Ishikawa (cell line): Measurements from ENCODE around the gene DELE1.

Experiments
- CEBPB ChIP-seq: IDR thresholded peaks from 2 replicates; pipeline ENCODE4 v1.6.1; 2012
- CREB1 ChIP-seq: IDR thresholded peaks from 2 replicates; pipeline ENCODE4 v1.6.1; 2012; ENCODE audit warnings: low read depth
- EGR1 ChIP-seq: IDR thresholded peaks from 2 replicates; pipeline ENCODE4 v1.6.1; 2012
- EP300 ChIP-seq: IDR thresholded peaks from 2 replicates; pipeline ENCODE4 v1.6.1; 2012; ENCODE audit warnings: borderline replicate concordance
- FOXM1 ChIP-seq: IDR thresholded peaks from 2 replicates; pipeline ENCODE4 v1.6.1; 2012; ENCODE audit warnings: low read depth, borderline replicate concordance
- MAX ChIP-seq: IDR thresholded peaks from 2 replicates; pipeline ENCODE4 v1.6.1; 2012
- NFIC ChIP-seq: IDR thresholded peaks from 2 replicates; pipeline ENCODE4 v1.6.1; 2012
- RAD21 ChIP-seq: IDR thresholded peaks from 2 replicates; pipeline ENCODE4 v1.6.1; 2012; ENCODE audit warnings: low read depth
- TAF1 ChIP-seq: IDR thresholded peaks from 2 replicates; pipeline ENCODE4 v1.6.1; 2012; ENCODE audit warnings: low read depth, mild to moderate bottlenecking
- TCF12 ChIP-seq: IDR thresholded peaks from 2 replicates; pipeline ENCODE4 v1.6.1; 2012; ENCODE audit warnings: low read depth
- TEAD4 ChIP-seq: IDR thresholded peaks from 2 replicates; pipeline ENCODE4 v1.6.1; 2012
- USF1 ChIP-seq: IDR thresholded peaks from 2 replicates; pipeline ENCODE4 v1.6.1; 2012
- YY1 ChIP-seq: IDR thresholded peaks from 2 replicates; pipeline ENCODE4 v1.6.1; 2012; ENCODE audit warnings: low read depth
- ZBTB7A ChIP-seq: IDR thresholded peaks from 2 replicates; pipeline ENCODE4 v1.6.1; 2012; ENCODE audit warnings: low read depth
- TF ChIP-seq, protein P1 (sequence below): IDR thresholded peaks from 2 replicates; pipeline ENCODE4 v1.6.1; 2012; ENCODE audit warnings: low read depth, mild to moderate bottlenecking

Gene DELE1

GRCh38 chr5:141951332-141951781 lies 27.7 kb downstream of the DELE1 start:
- TF ChIP-seq CREB1 = no peak
- TF ChIP-seq YY1 = no peak
- no peak for TF ChIP-seq ZBTB7A
- TF ChIP-seq TCF12 = no peak
- no peak for TF ChIP-seq USF1
- TF ChIP-seq EGR1 = no peak
- no peak for TF ChIP-seq NFIC
- no peak for TF ChIP-seq MAX
- TF ChIP-seq FOXM1 = no peak
- TF ChIP-seq RAD21 = no peak
- TF ChIP-seq CEBPB = no peak
- no peak for TF ChIP-seq TEAD4
- no peak for TF ChIP-seq TAF1

DNA sequence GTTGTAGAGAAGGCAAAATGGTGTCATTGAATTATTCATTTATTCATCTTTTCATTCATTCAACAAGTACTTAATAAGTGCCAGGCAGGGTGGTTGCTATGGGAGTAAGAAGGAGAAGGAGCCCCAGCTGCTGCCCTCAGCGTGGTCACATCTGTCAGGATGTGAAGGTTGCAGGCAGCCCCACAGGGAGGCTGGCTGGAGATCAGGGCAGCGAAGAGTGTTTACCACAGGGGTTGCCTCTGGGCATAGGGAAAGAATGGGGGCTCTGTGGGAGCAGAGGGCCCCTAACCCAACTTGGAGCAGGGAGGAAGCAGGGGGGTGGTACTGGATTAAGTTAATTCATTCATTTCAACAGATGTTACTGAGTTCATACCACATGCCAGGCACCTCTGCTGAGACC lies 28.3 kb downstream of the DELE1 start:
- TF ChIP-seq, protein P1, sequence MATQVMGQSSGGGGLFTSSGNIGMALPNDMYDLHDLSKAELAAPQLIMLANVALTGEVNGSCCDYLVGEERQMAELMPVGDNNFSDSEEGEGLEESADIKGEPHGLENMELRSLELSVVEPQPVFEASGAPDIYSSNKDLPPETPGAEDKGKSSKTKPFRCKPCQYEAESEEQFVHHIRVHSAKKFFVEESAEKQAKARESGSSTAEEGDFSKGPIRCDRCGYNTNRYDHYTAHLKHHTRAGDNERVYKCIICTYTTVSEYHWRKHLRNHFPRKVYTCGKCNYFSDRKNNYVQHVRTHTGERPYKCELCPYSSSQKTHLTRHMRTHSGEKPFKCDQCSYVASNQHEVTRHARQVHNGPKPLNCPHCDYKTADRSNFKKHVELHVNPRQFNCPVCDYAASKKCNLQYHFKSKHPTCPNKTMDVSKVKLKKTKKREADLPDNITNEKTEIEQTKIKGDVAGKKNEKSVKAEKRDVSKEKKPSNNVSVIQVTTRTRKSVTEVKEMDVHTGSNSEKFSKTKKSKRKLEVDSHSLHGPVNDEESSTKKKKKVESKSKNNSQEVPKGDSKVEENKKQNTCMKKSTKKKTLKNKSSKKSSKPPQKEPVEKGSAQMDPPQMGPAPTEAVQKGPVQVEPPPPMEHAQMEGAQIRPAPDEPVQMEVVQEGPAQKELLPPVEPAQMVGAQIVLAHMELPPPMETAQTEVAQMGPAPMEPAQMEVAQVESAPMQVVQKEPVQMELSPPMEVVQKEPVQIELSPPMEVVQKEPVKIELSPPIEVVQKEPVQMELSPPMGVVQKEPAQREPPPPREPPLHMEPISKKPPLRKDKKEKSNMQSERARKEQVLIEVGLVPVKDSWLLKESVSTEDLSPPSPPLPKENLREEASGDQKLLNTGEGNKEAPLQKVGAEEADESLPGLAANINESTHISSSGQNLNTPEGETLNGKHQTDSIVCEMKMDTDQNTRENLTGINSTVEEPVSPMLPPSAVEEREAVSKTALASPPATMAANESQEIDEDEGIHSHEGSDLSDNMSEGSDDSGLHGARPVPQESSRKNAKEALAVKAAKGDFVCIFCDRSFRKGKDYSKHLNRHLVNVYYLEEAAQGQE = no peak
- no peak for TF ChIP-seq RAD21

GRCh38 chr5:141954194-141954593 lies 30.5 kb downstream of the DELE1 start:
- TF ChIP-seq YY1 = no peak
- TF ChIP-seq, protein P1 = no peak
- no peak for TF ChIP-seq NFIC
- no peak for TF ChIP-seq CREB1
- TF ChIP-seq FOXM1 = no peak
- no peak for TF ChIP-seq EGR1
- no peak for TF ChIP-seq TAF1
- no peak for TF ChIP-seq EP300
- no peak for TF ChIP-seq TCF12

GRCh38 chr5:141957367-141957996 lies 33.8 kb downstream of the DELE1 start:
- TF ChIP-seq USF1 (no peak), ZBTB7A (no peak)
- TF ChIP-seq, protein P1 = no peak

DNA sequence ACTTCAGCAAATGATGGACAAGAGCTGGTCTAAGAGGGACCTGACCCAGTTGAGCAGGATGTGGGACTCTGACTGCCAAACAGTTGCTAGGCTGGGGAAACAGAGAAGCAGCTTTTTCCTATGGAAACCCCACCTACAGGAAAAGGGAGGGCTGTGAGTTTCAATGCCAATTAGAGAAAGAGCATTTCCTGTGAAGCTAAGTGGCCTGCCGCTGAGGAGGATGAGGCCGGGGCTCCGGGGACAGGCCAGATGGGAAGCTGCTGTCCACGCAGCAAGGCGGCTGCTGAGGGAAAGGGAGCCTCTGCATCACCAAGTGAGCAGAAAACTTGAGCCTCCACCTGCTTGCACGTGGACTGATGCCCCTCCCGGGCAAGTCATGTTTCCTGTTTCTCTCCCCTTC lies 34.4 kb downstream of the DELE1 start, which contains the start of gene PCDH12:
Gene PCDH12, minus strand, starts transcription at position 90 of the 400 bp plus-strand sequence. CDS start 351 bp downstream, outside the sequence.
- TF ChIP-seq FOXM1 (no peak), USF1 (no peak), RAD21 (no peak), ZBTB7A (no peak), YY1 (no peak), MAX (no peak)
- TF ChIP-seq, protein P1 = no peak
